ENCODE results near the gene NR3C2.
A peak's percentile ranks its signal among the peaks of the same experiment; 100 is the strongest.

Gene NR3C2

DNA sequence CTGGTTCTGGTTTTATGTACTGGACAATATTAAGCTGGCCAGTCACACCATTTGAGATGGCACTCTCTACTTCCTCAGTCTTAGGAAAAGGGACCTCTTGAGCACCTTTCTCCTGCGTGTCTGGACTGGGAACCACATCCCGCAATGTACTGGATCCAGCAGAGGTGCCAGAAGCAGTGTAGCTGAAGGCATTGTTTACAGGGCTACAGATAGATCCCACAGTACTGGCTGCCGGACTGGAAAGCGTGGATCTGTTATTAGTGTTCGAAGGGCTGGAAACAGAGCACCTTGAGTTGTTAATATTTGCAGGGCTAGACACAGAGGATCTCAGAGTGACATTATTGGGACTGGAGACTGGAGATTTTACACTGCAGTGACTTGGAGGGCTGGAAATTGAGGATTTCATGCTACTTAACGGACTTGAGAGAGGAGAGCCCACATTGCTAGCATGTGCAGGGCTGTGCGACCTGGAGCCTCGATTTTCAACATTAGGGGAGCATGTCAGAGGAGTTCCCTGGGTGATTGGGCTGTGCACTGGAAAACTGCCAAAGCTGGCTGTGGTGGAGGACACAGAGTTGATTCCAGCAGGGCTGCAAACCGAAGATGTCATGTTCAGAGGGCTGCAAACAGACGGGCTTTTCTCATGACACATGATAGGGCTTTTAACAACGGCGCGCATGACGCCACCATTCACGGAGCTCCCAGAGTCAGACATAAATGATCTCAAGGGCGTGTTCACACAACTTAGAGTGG lies 6.4 kb downstream of the NR3C2 start:
- no peak for DNase-seq (ENCODE audit: low read depth in 2 of 2, low spot score in 1 of 2)

DNA sequence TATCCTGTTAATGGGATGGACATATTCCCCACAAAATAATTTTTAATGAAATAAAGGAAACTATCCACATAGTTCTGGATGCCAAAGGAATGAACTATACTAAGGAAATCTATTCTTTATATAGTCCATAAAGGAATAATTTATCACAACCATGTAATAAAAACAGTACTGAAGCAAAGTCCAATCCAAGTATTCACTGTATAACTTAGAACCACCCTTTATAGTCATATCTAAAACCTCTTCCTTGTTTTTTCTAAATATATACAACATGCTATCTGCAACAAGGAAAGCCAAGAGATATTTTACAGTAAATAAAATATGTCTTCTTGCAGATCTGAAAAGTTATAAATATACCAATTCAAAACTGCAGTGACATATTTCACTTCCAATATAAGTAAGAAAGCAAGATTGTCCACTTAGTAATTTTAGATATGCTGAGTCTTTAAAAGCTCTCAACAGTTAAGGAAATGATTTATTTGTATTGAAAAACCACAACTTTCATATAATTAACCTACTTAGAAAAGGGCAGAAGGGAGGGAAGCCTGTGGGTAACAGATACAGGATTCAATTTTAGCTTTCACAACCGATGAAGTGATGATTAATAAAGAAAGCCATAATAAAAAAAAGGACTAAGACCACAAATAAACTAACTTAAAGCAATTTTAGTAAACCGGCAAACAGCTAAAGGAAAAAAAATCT lies 8.0 kb downstream of the NR3C2 start:
- DNase-seq (ENCODE audit: low read depth in 2 of 2, low spot score in 1 of 2) = no peak

DNA sequence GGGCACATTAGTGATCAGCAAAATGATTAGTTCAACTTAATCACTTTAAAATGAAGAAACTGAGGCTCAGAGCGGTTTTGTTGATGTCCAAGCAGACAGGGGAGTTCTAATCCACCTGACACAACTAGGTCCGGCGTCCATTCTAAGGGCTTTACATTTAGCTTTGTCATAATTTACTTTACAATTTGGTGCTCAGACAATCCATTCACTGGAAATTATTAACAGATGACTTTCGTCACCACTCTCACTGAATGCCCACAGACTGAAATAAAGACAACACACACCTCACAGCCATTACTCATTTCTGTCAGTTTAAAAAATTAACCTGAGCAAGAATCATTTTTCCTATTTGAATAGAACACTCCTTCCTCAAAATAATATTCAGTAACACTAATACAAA lies 10.8 kb downstream of the NR3C2 start:
- no peak for DNase-seq (ENCODE audit: low read depth in 2 of 2, low spot score in 1 of 2)

DNA sequence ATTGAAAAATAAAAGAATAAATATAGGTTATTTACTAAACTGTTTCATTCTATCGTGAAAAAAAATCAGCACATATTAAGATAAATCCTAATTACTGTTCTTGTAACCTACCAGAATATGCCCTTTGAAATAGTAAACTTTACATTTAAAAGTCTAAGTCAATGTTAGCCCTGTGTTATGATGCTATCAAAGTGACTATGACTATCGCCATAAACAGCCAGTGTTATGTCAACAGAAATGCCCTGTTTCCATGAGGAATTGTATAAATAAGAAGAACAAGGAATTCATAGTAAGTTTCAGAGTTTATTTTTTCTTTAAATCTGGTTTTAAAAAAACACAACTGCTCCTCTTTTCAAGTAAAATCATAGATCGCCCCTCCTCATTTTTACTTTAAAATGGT lies 11.4 kb downstream of the NR3C2 start:
- no peak for DNase-seq (ENCODE audit: low read depth in 2 of 2, low spot score in 1 of 2)

DNA sequence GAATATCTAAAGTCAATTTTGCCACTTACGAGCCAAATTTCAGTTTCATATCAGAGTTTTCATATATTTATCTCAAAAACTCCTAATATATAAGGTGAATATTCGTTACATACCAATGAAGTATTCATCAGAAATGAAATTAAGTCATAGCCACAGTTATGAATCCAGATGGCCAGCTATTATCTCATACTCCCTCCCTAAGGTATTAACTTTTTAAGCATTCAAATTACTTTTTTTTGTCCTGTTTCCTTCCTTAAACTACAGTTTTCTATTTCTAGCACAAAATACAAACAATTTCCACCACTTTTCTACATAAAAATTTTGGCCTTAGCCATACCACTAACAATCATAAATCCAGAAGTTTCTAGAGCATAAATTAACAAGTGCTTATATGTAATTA lies 13.0 kb downstream of the NR3C2 start:
- DNase-seq (ENCODE audit: low read depth in 2 of 2, low spot score in 1 of 2) = no peak

DNA sequence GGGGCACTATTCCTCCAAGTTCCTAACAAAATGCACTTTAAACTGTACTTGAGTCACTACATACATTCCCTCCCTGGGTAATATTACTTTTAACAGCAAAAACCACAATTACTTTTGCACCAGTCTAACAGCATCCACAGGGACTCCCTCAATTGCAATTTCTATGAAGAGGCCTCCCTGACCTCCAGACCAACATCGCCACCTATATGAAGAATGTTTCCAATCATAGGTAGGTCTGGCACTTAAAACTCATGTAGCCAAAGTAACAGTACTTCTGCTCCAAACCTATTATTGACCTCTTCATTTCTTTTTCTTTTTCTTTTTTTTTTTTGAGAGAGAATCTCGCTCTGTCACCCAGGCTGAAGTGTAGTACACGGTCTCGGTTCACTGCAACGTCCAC lies 15.6 kb downstream of the NR3C2 start:
- no peak for DNase-seq (ENCODE audit: low read depth in 2 of 2, low spot score in 1 of 2)

DNA sequence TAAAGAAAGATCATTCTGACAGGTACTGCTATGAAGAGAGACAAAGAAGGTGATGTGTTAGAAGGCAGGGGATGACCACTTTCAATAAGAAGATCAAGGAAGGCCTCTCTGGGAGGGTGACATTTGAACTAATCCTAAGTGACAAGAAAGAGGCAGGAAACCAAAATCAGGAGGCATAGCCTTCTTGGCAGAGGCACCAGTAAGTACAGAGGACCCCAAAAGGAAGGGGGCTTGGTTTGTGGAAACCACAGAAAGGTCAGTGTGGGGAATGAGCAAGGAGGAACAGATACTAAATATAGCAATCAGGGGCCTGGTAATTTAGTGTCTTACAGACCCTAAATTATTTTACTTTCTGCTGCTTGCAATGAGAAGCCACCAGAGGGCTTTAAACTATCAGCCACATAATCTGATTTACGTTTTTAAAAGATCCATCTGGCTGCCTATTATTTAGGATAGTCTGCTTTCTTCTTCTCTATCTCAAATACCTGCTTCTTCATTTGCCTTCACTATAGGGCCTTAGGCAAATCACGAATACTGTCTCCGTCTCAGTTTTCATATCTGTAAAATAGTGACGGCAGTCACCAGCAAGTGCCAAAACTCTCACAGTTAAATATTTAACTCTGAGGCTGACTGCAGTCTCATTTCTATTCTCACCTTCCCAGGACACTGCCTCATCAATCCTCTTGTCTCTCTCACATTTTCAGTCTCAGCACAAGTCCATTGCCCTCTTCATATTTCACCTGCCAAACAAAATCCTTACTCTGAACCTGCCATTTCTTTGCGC lies 16.7 kb downstream of the NR3C2 start:
- no peak for DNase-seq (ENCODE audit: low read depth in 2 of 2, low spot score in 1 of 2)

DNA sequence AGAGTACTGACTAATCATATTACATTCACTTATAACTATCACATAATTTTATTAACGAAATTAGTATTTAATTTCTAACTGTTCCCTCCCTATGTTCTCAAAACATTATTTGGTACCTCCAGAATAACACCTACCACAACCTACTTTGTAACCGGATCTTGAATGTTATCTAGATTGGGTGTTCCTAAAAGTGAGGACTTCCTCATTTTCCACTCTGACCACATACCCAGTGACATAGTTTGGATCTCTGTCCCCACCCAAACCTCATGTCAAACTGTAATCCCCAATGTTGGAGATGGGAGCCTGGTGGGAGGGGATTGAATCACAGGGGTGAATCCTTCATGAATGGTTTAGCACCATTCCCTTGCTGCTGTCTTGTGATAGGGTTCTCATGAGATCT lies 21.8 kb downstream of the NR3C2 start:
- DNase-seq (ENCODE audit: low read depth in 2 of 2, low spot score in 1 of 2) = no peak

DNA sequence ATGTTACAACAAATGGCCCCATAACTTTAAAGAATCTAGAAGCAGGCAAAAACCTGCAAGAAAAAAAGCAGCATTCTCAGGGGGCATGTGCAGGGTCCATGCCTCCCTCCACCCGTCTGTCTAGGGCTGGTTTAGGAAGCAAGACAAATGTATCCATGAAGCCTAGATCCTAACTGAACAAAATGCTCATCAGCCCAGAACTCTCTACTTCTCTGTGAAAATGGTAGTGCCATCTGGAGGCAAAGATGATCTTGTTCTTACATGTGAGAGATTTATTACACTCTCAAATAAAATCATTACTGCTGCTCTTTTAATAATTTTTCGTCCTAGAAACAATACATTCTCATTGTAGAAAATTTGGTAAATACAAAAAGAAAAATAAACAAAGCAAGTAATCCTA lies 26.7 kb downstream of the NR3C2 start:
- DNase-seq (ENCODE audit: low read depth in 2 of 2, low spot score in 1 of 2) = no peak

DNA sequence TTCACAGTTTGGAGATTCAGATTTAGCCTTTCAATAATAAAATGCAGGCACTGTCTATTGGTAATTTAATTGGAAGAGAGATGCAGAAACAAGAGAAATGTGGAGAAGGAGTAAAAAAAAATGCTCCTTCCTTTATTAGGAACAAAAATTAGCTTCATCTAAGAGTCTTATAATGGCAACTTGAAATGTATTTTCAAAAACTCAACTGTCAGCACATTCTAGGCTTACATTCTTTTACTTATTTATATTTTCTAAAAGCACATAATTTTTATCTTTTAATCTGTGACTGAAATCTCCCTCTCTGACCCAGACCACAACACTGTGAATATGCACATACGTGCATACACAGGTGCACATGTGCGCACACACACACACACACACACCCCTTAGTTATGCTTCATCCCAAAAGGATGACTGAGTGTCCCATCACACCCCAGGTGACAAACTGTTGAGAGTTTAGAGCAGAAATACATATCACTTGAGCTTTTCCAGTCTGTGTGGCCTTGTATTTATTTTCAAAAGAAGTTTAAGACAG lies 29.7 kb downstream of the NR3C2 start:
- no peak for DNase-seq (ENCODE audit: low read depth in 2 of 2, low spot score in 1 of 2)

DNA sequence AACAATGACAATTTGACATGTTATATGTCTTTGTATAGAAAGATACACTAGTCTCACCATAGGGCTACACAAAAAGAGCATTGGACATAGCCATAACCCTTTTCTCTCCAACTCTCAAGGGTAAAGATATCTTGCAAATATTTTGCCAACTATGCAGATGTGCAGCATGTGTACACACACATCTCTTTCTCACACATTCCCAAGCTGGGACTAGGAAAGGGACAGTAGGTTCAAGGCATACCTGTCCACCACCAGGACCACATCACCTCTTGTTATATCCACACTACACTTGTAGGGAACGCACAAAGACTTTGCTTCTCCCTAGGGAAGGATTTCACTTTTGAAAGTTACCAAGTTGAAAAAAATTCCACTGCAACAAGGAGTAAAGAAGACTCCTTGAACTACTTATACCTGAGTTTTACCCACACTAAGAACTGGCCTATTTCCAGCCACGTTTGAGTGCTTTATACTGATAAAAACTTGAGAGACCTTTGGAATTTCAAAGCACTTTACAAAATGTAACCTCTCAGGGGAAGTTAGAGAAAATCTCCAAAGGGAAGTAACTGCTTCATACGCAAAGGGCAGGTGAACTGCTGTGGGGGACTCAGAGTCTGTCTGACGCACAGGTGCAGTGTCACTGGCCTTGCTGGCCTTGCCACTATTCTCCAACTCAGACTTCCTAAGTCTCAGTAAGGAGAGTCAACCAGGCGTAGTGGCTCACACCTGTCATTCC lies 36.9 kb downstream of the NR3C2 start:
- DNase-seq (ENCODE audit: low read depth in 2 of 2, low spot score in 1 of 2) = no peak

DNA sequence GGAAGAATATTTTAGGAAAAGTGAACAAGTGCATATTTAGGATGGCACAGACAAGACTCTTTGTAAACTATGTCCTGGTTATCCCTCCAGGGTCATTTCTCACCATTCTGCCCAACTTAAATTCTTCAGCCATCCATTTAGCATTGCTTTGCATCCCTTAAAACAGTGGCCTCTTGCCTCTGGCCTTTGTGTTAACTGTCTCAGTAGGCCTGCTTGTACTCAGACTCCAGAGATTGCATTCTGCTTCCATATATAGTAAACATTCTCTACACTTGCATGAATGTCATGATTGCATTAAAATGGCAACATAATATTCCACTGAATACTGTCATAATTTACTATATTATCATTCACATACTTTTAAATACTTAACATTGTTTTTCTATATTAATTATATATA lies 43.2 kb downstream of the NR3C2 start:
- DNase-seq (ENCODE audit: low read depth in 2 of 2, low spot score in 1 of 2) = no peak

DNA sequence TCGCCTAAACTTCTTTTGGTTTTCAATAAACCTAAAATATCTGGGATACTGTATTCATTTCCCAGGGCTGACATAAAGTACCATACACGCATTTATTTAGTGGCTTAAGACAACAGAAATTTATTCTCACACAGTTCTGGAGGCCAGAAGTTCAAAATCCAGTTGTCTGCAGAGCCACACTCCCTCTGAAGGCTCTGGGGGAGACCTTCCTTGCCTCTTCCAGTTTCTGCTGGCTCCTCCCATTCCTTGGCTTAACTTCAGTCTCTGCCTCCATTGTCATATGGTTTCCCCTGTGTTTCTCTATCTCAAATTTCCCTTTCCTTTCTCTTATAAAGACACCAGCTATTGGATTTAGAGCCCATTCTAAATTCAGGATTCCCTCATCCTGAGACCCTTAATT lies 44.4 kb downstream of the NR3C2 start:
- no peak for DNase-seq (ENCODE audit: low read depth in 2 of 2, low spot score in 1 of 2)

DNA sequence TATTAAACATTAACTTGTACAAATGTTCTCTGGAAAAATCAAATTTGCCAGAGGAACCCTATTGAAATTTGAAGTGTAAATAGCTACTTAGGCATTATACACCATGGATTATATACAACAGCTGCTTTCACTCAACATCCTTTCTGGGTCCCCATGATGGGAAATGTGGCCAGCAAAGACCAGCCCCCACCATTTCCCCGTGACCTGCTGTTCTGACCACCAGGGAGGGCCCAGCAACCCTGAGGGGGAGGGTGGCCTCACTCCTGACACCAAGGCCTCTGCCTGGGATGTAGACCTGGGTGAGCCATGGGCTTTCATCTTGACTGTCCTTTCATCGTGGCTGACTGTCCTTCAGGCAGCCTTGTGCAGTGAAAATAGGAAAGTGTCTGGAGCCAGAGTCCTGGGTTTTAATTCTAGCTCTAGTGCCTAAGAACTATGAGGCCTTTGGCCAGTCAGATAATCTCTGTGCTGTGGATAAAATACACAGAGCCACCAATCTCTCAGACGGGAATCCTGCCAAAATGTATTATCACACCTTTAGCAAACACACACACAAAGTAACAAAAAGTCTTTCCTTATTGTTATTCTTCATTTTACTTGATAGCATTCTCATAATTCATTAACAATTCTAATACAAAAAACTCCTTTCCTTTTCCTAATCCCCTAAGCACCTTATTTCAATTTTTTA lies 45.1 kb downstream of the NR3C2 start:
- no peak for DNase-seq (ENCODE audit: low read depth in 2 of 2, low spot score in 1 of 2)

DNA sequence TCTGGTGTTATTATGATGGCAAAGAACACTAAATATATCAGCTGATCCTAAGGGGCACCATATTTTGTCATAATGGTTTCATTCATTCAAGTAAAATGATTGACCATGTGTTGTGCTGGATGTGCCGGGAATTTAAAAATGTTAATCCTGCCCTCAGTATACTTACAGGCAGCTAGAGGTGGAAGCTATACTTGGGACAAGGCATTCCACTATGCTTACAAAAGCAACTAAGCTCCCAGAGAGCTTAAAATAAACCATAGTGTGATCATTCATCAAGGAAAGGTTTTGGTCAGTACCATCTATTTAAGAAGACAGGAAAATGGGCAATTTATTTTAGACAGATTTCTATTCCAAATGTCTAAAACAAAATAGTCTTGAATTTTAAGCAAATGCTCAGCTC lies 46.4 kb downstream of the NR3C2 start:
- no peak for DNase-seq (ENCODE audit: low read depth in 2 of 2, low spot score in 1 of 2)

DNA sequence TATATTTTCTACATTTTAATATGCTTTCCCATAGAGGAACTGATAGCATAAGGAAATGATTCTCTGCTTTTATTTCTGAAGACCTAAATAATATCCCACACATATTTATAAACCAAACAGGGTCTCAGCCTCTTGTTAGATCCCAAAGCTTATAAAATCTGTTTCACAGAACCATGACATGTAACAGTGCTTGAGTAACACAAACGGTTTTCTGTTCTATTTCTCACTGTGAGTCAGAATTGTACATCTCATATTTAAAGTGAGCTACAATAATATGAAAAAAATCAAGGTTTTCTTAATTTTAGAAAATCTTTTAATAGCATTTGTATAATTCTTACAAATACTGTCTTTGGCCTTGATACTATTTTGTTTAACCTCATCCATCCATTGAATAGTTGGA lies 51.2 kb downstream of the NR3C2 start:
- DNase-seq (ENCODE audit: low read depth in 2 of 2, low spot score in 1 of 2) = no peak

DNA sequence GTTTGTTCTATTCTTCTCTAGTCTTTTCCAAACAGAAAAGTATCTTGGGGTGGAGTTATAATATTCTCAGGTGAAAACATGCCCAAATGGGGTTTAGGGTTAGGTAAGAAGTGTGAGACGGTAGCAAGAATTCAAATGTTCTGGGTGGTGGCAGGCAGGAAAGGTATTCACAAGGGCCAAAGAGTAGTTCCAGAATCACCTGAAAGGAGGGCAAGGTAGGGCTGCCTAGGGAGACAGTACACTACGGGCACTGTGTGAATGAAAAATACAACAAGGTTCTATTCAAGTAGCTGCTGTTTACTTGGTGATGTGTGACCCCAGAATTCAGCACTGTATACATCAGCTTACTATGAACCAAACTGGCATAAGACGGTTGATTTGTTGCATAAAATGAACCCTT lies 51.9 kb downstream of the NR3C2 start:
- no peak for DNase-seq (ENCODE audit: low read depth in 2 of 2, low spot score in 1 of 2)

DNA sequence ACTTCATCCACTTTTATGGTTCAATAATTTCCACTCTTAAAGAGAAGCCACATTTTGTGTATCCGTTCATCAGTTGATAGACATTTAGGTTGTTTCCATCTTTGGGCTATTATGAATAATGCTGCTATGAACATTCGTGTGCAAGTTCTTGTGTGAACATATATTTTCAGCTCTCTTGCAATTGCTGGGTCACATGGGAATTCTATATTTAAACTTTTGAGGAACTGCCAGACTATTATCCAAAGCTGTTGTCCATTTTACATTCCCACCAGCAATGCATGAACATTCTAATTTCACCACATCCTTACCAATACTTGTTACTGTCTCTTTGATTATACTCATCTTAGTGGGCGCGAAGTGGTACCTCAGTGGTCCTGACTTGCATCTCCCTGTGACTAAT lies 61.9 kb downstream of the NR3C2 start:
- no peak for DNase-seq (ENCODE audit: low read depth in 2 of 2, low spot score in 1 of 2)

DNA sequence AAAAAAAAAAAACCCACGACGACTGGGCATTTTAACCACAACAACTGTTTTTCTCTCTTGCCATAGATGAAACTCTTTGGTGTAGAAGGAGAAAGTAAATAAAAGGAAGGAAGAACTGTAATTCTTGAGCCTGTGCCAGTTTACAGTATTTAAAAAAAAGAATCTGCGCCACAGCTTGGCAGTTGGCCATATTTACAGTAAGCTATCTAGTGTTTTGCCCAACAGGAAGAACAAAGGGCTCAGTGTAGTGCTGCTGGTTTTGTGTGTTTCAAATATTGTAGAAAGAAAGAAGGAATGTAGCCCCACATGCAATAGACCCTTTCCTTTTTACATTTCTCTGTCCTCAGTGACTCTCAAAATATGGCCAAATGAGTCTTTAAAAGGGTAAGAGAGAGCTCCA lies 66.1 kb downstream of the NR3C2 start:
- DNase-seq (ENCODE audit: low read depth in 2 of 2, low spot score in 1 of 2) = peak; percentile 8 to 15

DNA sequence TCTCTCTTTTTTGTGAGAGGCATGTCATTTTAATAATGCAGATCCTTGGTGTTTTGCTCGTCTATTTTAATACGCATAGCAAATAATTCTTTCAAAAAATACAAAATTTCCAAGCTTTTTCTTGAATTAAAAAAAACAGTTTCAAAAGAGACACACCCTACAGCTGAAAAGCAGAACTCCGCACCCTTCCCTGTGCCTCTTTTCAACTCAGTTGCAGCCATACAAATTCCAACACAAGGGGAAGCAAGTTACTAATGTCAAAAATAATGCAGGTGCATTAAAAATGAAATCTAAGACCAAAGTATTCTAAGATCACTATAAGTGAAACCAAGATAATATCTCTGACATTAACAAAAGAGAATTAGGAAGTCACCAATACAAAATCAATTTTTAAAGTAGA lies 66.6 kb downstream of the NR3C2 start:
- DNase-seq (ENCODE audit: low read depth in 2 of 2, low spot score in 1 of 2) = no peak

DNA sequence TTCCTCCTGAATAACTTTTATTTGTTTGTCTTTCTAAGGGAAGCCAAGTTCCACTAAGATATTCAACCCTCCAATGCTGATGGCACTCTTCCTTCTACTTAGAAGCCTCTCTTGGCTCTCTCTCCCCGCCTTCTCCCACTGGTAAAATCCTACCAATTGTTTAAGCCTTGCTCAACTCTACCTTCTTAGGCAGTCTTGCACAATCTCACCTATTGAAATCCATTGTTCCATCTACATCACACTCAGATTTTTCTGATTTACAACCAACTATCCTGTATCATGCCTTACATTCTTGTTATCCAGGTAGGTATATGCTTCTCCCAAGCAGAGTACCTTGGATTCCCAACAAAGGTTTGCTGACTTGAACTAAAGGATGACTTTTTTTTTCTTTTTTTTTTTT lies 69.1 kb downstream of the NR3C2 start:
- DNase-seq (ENCODE audit: low read depth in 2 of 2, low spot score in 1 of 2) = no peak
